GM19099 (cell line): ENCODE data around the gene ERP44.

Source experiments
- POLR2A ChIP-seq: IDR thresholded peaks from 3 replicates; pipeline ENCODE4 v1.6.1; 2011; ENCODE audit warnings: low read depth; ENCODE audit not compliant: insufficient read length; ENCODE audit errors: extremely low read depth

Gene ERP44

DNA sequence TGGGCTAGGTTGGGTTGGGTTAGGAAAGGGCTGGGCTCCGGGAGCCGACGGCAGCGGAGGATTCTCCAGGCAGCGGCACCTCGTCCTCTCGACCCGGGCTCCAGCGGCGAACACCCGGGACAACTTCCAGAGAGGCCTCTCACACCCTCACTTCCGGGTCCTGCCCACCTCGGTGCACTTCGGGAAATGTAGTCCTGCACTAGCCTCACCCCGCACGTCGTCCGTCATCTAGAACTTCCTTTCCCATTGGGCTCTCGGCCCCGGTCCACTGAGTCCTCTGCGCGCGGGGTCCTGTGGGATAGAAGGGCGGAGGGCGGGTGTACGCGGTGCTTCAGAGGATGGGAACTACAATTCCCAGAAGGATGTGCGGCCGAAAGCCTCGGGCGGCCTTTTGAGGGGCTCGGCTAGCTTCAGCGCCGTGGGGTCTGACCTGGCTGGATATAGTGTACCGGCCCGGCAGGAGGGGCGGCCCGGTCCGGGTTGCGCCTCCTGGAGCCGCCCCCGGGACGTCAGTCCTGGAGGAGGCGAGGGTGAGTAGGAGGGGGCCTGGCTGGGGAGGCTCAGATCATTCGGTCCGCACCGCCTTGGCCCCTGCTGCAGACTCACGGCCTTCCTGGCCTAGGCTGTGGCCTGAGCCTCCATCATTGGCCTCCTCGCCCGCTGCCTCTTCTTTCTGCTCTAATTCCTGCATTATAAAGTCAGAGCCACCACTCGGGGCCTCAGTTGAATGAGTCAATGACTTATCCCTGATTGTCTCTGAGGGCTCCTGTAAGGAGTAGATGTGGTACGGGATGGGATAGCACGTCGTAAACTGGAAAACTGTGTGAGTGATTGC lies at the start of gene ERP44, which contains the start of gene INVS:
Gene ERP44 (minus strand): TSS at position 114 of the 835 bp plus-strand sequence. CDS start 160 bp downstream, outside the sequence.
Gene INVS (plus strand): TSS at position 357 of the 835 bp plus-strand sequence. CDS start 5,279 bp downstream, outside the sequence.
- peak; percentile 89 for TF ChIP-seq POLR2A

DNA sequence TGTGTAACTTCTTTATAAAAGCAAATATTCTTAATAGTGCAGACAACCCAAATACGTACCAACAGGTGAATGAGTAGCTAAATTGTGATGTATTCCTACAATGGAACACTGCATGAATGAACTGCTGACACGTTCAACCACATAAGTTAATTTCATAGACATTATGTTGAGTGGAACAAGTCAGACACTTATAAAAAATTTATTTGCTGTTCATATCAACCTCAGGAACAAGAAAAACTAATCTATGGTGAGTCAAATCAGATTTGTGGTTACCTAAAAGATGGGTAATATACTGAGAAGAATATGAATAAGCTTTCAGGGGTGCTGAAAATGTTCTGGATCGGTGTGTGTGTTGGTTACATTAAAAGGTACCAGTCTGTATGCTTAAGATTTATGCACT lies 35.9 kb upstream of the ERP44 start:
- TF ChIP-seq POLR2A, result no peak

DNA sequence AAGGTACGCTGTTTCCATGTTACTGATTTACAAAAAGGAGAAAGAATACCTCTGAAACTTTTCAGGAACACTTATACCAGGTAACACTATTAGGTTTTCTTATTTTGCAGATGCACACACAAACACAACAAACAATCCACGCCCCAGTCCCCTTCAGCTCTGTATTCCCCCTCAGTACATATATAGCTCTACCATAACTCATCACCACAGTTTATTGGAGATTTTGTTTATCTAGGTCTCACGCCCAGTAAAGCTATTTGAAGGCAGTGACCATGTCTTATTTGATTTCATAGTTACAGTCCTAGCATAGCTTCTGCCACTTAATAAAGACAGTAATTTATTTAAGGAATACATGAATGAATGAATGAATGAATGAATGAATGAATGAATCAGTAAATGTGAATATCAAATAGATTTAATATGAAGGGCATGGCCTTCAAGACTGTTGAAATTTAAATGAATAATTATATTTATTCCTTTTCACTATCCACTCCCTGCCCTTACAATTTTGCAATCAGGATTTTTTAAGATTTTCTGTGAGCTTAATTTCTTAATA lies 33.2 kb upstream of the ERP44 start:
- TF ChIP-seq POLR2A, result no peak

DNA sequence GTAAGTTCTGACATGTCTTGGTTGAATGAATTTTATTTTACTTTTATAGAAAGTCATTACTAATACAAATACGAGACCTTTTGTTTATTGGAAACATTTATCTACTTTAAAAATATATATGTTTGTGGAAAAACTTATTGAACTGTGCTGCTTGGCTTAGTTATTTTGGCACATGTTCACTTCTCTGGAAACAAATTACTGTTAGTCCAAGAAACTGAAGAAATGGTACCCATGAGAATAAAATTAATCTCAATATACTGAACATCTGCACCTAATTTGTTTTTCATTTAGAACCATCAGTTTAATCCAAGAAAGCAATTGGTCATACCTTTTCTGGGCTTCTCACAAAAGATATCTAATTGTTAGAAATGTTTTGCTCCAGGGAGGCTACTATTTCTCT lies 32.4 kb upstream of the ERP44 start:
- TF ChIP-seq POLR2A, result no peak

DNA sequence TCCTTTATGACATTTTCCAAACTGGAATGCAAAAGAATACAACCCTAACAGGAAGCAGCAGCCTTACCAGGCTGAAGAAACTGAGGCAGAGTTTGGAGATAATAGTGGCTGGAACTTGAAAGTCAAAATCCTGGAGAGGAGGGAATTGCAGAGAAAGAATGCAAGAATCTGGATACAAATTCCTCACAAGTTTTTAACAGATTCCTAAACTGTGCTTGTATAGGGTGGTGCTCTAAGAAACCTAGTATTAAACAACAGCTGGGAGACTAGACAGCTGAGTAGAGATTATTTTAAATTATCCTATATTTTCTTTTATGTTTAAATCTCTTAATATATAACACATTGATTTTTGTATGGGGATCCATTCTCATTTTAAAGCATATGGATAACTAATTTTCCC lies 31.0 kb upstream of the ERP44 start:
- no peak for TF ChIP-seq POLR2A

DNA sequence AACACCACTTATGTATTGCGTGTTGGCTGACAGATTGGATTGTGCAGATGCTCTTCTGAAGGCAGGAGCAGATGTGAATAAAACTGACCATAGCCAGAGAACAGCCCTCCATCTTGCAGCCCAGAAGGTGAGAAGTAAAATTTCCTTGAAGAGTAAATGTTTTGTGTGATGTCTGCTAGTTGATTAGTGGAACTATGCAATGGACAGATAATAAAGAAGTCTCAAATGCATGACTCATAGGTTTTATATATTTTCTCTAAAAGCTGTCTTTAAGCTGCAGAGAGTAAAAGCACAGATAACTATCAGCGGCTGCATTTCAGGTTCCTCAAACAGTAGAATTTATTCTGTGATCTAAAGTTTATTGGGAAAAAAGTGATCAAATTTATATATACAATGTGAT lies 27.6 kb upstream of the ERP44 start:
- no peak for TF ChIP-seq POLR2A

DNA sequence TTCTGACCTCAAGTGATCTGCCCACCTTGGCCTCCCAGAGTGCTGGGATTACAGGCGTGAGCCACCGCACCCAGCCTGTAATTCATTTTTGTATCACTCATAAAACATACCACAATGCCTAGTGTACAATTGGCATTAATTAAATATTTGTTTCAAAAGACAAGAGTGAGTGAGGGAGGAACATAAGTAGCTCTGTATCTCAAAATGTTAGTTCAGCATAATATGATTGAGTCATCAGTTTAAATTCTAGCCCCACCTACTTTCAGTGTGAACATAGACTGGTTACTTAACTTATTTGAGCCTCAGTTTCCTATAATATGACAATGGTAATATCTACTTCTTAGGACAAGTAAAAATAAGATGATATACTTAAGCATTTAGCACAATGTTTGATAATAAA lies 27.1 kb upstream of the ERP44 start:
- no peak for TF ChIP-seq POLR2A

DNA sequence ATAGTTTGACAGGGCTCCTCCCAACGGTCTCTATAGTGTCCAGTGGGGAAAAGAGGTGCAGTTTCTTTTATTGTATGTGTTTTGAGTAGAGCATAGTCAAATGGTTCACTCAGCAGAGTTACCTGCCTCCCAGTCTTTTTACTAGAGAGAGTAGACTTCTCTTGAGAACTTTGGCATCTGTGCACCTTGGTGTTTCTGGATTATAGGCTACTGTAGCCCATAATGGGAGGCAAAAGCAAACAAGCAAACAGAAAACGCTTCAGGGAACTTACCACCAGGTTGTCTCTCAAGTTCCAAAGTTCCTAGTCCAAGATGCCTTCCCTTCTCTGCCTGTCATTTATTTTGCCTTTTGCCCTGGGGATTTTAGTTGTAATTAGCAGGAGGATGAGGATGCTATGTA lies 26.4 kb upstream of the ERP44 start:
- TF ChIP-seq POLR2A, result no peak

DNA sequence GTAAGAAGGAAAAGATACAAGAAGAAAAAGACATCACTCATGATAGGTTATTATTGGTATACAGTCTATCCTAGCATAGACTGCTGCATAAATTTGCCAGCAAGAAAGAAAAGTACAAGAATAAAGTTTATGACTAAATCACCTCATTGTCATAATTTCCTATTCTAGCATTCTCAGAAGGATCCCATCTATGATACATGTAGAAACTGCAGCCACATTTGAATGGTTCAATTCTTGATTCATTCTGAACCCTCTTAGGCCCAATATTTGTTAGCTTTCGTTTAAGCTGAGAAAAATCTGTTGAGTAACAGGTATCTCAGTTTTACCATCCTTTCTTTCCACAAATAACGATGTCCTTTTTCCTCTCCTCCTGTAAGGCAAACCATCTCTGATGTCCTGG lies 21.5 kb upstream of the ERP44 start:
- no peak for TF ChIP-seq POLR2A

DNA sequence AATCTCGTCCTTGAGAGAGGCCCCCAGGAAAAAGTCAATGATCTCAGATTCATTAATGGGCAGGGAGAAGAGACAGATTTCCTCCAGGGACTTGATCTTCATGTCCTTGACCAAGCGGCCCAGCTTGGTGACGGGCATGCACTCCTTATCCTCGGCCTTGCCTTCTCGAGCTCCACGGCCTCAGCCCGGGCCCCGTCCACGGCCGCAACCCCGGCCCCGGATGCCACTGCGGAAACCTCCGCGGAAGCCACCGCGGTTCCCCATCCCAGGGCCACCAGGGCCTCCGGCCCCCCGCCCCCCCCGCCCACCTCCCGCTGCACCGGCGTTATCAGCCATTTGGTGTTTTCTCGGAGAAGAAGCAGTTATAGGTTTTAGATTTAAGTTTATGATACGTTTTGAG lies 18.5 kb upstream of the ERP44 start:
- no peak for TF ChIP-seq POLR2A

DNA sequence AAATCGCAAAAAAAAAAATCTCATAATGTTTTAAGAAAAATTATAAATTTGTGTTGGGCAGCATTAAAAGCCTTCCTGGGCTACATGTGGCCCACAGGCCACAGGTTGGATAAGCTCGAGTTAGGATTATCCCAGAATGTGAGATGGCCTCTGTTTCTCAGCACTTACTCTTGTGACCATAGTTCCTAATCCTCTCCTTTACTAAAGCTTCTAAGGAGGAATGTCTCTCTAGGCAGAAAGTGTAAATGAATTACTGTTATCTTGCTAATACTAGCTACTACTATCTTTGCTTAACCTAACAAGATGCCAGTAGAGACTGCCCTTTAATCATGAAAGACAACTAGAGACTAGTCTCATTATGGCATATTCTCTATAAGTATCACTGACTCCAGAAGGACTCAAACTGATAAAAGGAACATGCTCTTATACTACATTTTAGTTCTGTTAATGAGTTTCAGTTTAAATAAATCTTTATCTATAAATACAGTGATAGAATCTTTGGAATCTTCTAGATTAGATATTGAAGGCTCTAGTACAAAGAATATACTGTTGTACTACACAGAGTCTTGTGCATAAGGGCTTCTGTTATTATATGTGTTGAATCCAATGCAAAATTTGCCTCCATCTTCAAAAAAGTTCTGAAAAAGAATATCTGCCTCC lies 14.0 kb upstream of the ERP44 start:
- no peak for TF ChIP-seq POLR2A

DNA sequence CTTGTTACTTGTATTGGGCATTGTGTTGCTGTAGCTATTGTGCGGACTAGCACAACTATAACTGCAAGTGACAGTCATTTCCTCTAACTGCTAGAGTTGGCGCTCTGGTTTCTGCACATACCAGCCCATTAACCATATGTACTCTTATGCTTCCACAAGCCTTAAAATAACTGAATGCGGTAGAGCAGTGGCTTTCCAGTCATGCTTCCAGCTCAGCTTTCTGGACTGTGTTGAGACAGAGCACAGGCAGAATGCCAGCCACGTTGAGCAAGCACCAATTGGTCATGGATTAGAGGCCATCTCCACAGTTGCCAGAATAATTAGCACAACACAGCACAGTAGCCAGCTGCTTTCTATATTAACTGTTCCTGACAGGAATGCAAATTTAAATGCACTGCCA lies 12.4 kb upstream of the ERP44 start:
- TF ChIP-seq POLR2A, result no peak

DNA sequence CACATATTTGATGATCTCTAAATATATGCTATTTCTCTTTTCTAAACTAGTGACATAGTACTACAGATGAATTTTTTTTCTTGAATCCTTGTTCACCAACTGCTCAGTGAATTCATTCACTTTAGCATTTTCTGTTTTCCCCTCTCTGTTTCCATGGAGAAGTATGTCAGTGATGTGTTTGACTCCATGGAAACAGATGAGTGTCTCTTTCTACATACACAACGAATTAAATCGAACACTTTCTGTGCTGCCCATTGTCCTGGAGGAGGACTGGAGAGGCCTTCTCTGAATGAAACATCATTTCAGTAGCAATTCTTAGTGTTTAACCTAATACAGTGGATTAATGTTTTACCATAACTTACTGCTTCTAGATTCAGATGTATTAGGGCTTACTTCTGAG lies 9.8 kb upstream of the ERP44 start:
- no peak for TF ChIP-seq POLR2A

DNA sequence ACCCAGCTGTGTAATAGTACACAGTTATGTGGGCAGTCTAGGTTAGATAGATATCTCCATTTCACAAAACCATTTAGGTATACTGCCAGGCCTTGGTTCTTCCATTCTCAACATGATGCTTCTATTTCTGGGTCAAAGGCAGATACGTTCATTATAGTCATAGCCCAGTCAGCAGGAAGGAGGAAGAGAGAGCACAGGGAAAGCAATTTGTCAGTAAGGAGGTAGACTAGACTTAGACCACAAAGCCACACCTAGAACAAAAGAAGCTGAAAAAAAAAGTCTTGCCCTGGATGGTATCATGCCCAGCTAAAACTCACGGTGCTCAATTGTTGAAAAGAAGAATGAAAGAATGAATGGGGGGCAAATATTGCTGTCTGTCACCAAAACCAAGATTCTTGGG lies 7.8 kb upstream of the ERP44 start:
- no peak for TF ChIP-seq POLR2A

DNA sequence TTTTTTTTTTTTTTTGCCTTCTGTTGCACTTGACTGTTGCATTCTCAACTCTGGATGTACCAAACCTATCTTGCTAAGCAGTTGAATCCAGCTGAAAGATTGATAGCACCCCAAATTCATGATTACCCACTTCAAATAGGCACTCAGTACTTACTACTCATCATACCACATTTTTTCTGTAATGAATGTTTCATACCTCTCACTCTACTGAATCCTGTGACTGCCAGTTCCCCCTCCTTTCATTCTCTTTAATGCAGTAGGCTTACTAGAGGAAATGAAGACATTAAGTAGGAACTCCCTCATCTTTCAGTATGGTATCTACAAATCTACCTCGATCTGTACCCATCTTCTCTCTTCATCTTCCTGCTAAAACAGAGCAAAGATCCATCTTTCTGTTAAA lies 7.1 kb upstream of the ERP44 start:
- TF ChIP-seq POLR2A, result no peak

DNA sequence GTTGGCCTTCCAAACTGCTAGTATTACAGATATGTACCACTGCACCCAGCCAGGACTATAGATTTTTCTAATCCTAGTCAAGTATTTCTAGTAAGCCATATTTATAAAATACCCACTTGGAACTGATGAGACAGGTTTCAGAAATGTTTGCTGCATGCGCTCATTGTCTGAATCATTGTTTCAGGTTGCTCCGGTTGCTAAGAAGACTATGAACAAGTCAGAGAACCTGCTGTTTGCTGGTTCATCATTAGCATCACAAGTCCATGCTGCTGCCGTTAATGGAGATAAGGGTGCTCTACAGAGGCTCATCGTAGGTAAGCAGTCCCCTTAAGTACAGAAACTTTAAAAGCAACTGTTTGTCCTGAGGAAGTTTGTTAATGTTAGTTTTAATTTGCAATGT lies 5.5 kb upstream of the ERP44 start:
- no peak for TF ChIP-seq POLR2A
